GM23338 (cell line): Measurements from ENCODE around the gene ASTL.

Experiments
- EZH2 ChIP-seq: fragments of 200-600 bp; sonication (generic); IDR thresholded peaks from one replicate; pipeline ENCODE4 v1.8.0; 2017; ENCODE audit warnings: antibody characterized with exemption, mild to moderate bottlenecking, low read depth; ENCODE audit not compliant: unreplicated experiment
- EZH2phosphoT487 ChIP-seq: fragments of 200-600 bp; sonication (generic); IDR thresholded peaks from one replicate; pipeline ENCODE4 v1.8.1; 2018; ENCODE audit warnings: antibody characterized with exemption; ENCODE audit not compliant: unreplicated experiment
- JUNB ChIP-seq: IDR thresholded peaks from one replicate; pipeline ENCODE4 v1.6.1; 2016; ENCODE audit warnings: antibody characterized with exemption; ENCODE audit not compliant: unreplicated experiment
- POLR2AphosphoS5 ChIP-seq: IDR thresholded peaks from 2 replicates; pipeline ENCODE4 v1.6.1; 2016; ENCODE audit warnings: antibody characterized with exemption, low read depth
- TF ChIP-seq, protein P1 (sequence below), 2 experiments: fragments of 200-600 bp in 1 of 2; sonication (generic) in 1 of 2; conservative IDR thresholded peaks; 2 replicates each; pipeline versions ENCODE4 v1.5.1 to v1.6.1; 2016 to 2017; ENCODE audit warnings: antibody characterized with exemption in 2 of 2, low read depth in 2 of 2, mild to moderate bottlenecking in 2 of 2, moderate library complexity in 1 of 2
- TF ChIP-seq, protein P2 (sequence below): IDR thresholded peaks from one replicate; pipeline ENCODE4 v1.6.1; 2018; ENCODE audit warnings: antibody characterized with exemption; ENCODE audit not compliant: unreplicated experiment
- TF ChIP-seq, protein P3 (sequence below): IDR thresholded peaks from 2 replicates; pipeline ENCODE4 v1.6.1; 2016; ENCODE audit warnings: antibody characterized with exemption

DNA sequence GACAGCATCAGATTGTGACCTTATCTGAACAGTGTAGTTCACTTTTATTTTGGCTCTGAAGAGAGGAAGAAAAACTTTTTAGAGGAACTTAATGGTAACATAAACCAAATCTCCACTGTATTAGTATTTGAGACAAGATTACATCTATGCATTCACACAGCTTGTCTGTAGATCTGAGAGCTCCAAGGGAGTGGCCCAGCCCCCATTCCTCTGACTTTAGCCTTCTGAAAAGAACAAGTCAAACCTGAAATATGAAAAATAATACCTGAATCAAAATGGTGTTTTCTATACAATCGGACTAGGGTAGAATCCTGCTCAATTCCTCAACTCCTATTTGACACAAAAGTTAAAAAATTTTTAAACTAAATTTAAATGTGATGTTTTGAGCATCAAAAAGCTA lies 47.2 kb upstream of the ASTL start:
- TF ChIP-seq, protein P1, sequence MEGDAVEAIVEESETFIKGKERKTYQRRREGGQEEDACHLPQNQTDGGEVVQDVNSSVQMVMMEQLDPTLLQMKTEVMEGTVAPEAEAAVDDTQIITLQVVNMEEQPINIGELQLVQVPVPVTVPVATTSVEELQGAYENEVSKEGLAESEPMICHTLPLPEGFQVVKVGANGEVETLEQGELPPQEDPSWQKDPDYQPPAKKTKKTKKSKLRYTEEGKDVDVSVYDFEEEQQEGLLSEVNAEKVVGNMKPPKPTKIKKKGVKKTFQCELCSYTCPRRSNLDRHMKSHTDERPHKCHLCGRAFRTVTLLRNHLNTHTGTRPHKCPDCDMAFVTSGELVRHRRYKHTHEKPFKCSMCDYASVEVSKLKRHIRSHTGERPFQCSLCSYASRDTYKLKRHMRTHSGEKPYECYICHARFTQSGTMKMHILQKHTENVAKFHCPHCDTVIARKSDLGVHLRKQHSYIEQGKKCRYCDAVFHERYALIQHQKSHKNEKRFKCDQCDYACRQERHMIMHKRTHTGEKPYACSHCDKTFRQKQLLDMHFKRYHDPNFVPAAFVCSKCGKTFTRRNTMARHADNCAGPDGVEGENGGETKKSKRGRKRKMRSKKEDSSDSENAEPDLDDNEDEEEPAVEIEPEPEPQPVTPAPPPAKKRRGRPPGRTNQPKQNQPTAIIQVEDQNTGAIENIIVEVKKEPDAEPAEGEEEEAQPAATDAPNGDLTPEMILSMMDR (conservative IDR thresholded peaks at IDR 0.05; ENCODE audit: low read depth in 2 of 2) = no peak
- TF ChIP-seq POLR2AphosphoS5 (no peak), EZH2phosphoT487 (no peak), JUNB (no peak), EZH2 (no peak)
- TF ChIP-seq, protein P2, sequence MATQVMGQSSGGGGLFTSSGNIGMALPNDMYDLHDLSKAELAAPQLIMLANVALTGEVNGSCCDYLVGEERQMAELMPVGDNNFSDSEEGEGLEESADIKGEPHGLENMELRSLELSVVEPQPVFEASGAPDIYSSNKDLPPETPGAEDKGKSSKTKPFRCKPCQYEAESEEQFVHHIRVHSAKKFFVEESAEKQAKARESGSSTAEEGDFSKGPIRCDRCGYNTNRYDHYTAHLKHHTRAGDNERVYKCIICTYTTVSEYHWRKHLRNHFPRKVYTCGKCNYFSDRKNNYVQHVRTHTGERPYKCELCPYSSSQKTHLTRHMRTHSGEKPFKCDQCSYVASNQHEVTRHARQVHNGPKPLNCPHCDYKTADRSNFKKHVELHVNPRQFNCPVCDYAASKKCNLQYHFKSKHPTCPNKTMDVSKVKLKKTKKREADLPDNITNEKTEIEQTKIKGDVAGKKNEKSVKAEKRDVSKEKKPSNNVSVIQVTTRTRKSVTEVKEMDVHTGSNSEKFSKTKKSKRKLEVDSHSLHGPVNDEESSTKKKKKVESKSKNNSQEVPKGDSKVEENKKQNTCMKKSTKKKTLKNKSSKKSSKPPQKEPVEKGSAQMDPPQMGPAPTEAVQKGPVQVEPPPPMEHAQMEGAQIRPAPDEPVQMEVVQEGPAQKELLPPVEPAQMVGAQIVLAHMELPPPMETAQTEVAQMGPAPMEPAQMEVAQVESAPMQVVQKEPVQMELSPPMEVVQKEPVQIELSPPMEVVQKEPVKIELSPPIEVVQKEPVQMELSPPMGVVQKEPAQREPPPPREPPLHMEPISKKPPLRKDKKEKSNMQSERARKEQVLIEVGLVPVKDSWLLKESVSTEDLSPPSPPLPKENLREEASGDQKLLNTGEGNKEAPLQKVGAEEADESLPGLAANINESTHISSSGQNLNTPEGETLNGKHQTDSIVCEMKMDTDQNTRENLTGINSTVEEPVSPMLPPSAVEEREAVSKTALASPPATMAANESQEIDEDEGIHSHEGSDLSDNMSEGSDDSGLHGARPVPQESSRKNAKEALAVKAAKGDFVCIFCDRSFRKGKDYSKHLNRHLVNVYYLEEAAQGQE = no peak
- TF ChIP-seq, protein P3, sequence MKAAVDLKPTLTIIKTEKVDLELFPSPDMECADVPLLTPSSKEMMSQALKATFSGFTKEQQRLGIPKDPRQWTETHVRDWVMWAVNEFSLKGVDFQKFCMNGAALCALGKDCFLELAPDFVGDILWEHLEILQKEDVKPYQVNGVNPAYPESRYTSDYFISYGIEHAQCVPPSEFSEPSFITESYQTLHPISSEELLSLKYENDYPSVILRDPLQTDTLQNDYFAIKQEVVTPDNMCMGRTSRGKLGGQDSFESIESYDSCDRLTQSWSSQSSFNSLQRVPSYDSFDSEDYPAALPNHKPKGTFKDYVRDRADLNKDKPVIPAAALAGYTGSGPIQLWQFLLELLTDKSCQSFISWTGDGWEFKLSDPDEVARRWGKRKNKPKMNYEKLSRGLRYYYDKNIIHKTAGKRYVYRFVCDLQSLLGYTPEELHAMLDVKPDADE = no peak
